NB4 (cell line): Measurements from ENCODE around the gene GPC3.

Experiments
- DNase-seq: peaks from one replicate; pipeline ENCODE4 v3.0.0; 2010; ENCODE audit warnings: low read depth
- H3K4me3 ChIP-seq: one replicate; pipeline ENCODE4 v1.5.1; 2011; ENCODE audit warnings: mild to moderate bottlenecking, low read depth, low read length, moderate library complexity
- MYC ChIP-seq: IDR thresholded peaks from 2 replicates; pipeline ENCODE4 v1.6.1; 2011; ENCODE audit warnings: low read depth, low read length
- POLR2A ChIP-seq: IDR thresholded peaks from 2 replicates; pipeline ENCODE4 v1.6.1; 2011; ENCODE audit warnings: mild to moderate bottlenecking; ENCODE audit not compliant: insufficient read length; ENCODE audit errors: extremely low read depth
- TF ChIP-seq, protein P1 (sequence below): IDR thresholded peaks from one replicate; pipeline ENCODE4 v1.5.1; 2012; ENCODE audit warnings: low read depth, low read length
- TF ChIP-seq, protein P2 (sequence below): IDR thresholded peaks from 2 replicates; pipeline ENCODE4 v1.6.1; 2011; ENCODE audit warnings: low read depth, low read length

The GPC3 gene

GRCh38 chrX:133939655-133940302 lies 45.6 kb downstream of the GPC3 start:
- no peak overlapping the region for H3K4me3 ChIP-seq
- DNase-seq, result no peak
- TF ChIP-seq POLR2A (no peak), MYC (no peak)
- TF ChIP-seq, protein P1, sequence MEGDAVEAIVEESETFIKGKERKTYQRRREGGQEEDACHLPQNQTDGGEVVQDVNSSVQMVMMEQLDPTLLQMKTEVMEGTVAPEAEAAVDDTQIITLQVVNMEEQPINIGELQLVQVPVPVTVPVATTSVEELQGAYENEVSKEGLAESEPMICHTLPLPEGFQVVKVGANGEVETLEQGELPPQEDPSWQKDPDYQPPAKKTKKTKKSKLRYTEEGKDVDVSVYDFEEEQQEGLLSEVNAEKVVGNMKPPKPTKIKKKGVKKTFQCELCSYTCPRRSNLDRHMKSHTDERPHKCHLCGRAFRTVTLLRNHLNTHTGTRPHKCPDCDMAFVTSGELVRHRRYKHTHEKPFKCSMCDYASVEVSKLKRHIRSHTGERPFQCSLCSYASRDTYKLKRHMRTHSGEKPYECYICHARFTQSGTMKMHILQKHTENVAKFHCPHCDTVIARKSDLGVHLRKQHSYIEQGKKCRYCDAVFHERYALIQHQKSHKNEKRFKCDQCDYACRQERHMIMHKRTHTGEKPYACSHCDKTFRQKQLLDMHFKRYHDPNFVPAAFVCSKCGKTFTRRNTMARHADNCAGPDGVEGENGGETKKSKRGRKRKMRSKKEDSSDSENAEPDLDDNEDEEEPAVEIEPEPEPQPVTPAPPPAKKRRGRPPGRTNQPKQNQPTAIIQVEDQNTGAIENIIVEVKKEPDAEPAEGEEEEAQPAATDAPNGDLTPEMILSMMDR, result no peak
- TF ChIP-seq, protein P2, sequence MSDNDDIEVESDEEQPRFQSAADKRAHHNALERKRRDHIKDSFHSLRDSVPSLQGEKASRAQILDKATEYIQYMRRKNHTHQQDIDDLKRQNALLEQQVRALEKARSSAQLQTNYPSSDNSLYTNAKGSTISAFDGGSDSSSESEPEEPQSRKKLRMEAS, result no peak

DNA sequence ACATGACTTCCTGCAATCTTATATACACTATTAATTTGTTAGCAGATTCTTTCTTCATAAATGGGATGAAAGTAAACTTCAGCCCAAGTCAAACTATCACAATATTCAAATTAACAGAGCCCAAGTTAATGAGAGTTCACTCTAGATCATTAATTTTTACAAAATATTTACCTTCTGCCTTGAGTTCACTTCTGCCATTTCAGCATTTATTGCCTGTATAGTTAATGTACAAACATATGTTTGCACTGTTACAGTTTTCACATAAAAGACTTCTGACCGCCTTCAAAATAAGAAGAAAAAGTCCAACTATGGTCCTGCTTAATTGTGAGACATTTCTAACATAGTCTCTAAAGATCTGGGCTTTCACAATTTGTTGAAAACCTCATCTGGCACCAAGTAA lies 46.9 kb downstream of the GPC3 start:
- DNase-seq, result no peak

DNA sequence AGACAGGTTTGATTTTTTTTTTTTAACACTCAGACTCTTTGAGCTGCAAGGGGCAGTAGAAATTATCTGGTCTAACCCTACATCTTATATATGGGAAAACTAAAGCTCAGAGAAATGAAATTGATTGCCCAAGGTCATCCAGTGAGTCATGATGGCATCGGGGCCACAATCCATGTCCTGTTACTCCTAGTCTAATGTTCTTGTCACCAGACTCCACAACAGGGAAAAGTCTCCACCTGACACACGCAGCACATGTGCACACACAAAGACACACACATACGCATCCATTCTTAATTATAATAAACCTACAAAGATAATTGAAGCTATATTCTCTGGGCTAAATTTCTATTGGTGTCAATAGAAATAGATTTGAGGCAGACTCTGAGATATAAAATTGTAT lies 48.4 kb downstream of the GPC3 start:
- H3K4me3 ChIP-seq, result no peak overlapping the region
- TF ChIP-seq MYC (no peak), POLR2A (no peak)
- TF ChIP-seq, protein P2, result no peak
- TF ChIP-seq, protein P1, result no peak
- no peak for DNase-seq

More for the DNA sequence above, 46.9 kb downstream of the GPC3 start:
- no peak overlapping the region for H3K4me3 ChIP-seq
- TF ChIP-seq, protein P1, result no peak
- TF ChIP-seq MYC (no peak), POLR2A (no peak)
- TF ChIP-seq, protein P2, result no peak

- H3K4me3 ChIP-seq, result no peak overlapping the region
- no peak for DNase-seq
- TF ChIP-seq, protein P2, result no peak
- no peak for TF ChIP-seq MYC
- TF ChIP-seq POLR2A, result no peak
- TF ChIP-seq, protein P1, result no peak
These were observed 50.3 kb downstream of the GPC3 start for GRCh38 chrX:133935076-133935475.

- DNase-seq, result no peak
- TF ChIP-seq, protein P1, result no peak
- TF ChIP-seq MYC, result no peak
- TF ChIP-seq, protein P2, result no peak
- no peak for TF ChIP-seq POLR2A
- no peak overlapping the region for H3K4me3 ChIP-seq
These were observed 52.1 kb downstream of the GPC3 start for GRCh38 chrX:133933316-133933715.
